ENCODE measurements around the gene SSBP3. TPM values are rescaled to one million over a fixed set of nuclear protein-coding genes. Genes with fewer than 3 reads are reported as not detected.

The SSBP3 gene
- total and polyA plus RNA-seq, 2 of the 13 experiments (the other 11 are each of a cell fraction or from before 2014, with no cell fraction given): 8.5 to 17.6 TPM

GRCh38 chr1:54425152-54425584, 19.0 kb upstream of the SSBP3 start (continued):
- TF ChIP-seq SOX6 (IDR thresholded peaks at IDR 0.05) (no peak), SOX6 (CRISPR knock-in tag; IDR thresholded peaks at IDR 0.05) (peak; percentile 66), ZNF296 (CRISPR knock-in tag; conservative IDR thresholded peaks at IDR 0.05) (no peak), E2F5 (CRISPR knock-in tag; conservative IDR thresholded peaks at IDR 0.05) (no peak), ZMYM2 (CRISPR knock-in tag; IDR thresholded peaks at IDR 0.05) (0 out of 2 replicates have a peak, but pooled peaks have one; percentile 15), ZBTB8A (CRISPR knock-in tag; IDR thresholded peaks at IDR 0.05; ENCODE audit: borderline replicate concordance, low read depth) (no peak), DRAP1 (CRISPR knock-in tag; IDR thresholded peaks at IDR 0.05) (no peak), RFXANK (CRISPR knock-in tag; IDR thresholded peaks at IDR 0.05) (no peak), KLF15 (CRISPR knock-in tag; IDR thresholded peaks at IDR 0.05; ENCODE audit: borderline replicate concordance) (no peak), FOSL2 (CRISPR knock-in tag; IDR thresholded peaks at IDR 0.05) (0 out of 2 replicates have a peak, but pooled peaks have one; percentile 19), GATAD1 (CRISPR knock-in tag; IDR thresholded peaks at IDR 0.05) (0 out of 2 replicates have a peak, but pooled peaks have one; percentile 26), ZSCAN21 (CRISPR knock-in tag; IDR thresholded peaks at IDR 0.05; ENCODE audit: borderline replicate concordance) (no peak), NFE2L2 (IDR thresholded peaks at IDR 0.05; ENCODE audit: low read length) (no peak), NCOA1 (CRISPR knock-in tag; IDR thresholded peaks at IDR 0.05) (no peak), ARID5B (CRISPR knock-in tag; IDR thresholded peaks at IDR 0.05) (peak; percentile 80), NFE2 (CRISPR knock-in tag; IDR thresholded peaks at IDR 0.05) (no peak), PLSCR1 (CRISPR knock-in tag; IDR thresholded peaks at IDR 0.05; ENCODE audit: borderline replicate concordance) (no peak), ZFP37 (CRISPR knock-in tag; IDR thresholded peaks at IDR 0.05; ENCODE audit: borderline replicate concordance) (no peak)
- TF ChIP-seq, protein P1, sequence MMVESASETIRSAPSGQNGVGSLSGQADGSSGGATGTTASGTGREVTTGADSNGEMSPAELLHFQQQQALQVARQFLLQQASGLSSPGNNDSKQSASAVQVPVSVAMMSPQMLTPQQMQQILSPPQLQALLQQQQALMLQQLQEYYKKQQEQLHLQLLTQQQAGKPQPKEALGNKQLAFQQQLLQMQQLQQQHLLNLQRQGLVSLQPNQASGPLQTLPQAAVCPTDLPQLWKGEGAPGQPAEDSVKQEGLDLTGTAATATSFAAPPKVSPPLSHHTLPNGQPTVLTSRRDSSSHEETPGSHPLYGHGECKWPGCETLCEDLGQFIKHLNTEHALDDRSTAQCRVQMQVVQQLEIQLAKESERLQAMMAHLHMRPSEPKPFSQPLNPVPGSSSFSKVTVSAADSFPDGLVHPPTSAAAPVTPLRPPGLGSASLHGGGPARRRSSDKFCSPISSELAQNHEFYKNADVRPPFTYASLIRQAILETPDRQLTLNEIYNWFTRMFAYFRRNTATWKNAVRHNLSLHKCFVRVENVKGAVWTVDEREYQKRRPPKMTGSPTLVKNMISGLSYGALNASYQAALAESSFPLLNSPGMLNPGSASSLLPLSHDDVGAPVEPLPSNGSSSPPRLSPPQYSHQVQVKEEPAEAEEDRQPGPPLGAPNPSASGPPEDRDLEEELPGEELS (CRISPR knock-in tag; IDR thresholded peaks at IDR 0.05): peak; percentile 83
- TF ChIP-seq, protein P2, sequence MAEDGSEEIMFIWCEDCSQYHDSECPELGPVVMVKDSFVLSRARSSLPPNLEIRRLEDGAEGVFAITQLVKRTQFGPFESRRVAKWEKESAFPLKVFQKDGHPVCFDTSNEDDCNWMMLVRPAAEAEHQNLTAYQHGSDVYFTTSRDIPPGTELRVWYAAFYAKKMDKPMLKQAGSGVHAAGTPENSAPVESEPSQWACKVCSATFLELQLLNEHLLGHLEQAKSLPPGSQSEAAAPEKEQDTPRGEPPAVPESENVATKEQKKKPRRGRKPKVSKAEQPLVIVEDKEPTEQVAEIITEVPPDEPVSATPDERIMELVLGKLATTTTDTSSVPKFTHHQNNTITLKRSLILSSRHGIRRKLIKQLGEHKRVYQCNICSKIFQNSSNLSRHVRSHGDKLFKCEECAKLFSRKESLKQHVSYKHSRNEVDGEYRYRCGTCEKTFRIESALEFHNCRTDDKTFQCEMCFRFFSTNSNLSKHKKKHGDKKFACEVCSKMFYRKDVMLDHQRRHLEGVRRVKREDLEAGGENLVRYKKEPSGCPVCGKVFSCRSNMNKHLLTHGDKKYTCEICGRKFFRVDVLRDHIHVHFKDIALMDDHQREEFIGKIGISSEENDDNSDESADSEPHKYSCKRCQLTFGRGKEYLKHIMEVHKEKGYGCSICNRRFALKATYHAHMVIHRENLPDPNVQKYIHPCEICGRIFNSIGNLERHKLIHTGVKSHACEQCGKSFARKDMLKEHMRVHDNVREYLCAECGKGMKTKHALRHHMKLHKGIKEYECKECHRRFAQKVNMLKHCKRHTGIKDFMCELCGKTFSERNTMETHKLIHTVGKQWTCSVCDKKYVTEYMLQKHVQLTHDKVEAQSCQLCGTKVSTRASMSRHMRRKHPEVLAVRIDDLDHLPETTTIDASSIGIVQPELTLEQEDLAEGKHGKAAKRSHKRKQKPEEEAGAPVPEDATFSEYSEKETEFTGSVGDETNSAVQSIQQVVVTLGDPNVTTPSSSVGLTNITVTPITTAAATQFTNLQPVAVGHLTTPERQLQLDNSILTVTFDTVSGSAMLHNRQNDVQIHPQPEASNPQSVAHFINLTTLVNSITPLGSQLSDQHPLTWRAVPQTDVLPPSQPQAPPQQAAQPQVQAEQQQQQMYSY (CRISPR knock-in tag; IDR thresholded peaks at IDR 0.05): no peak
